NCI-H460 (cell line): ENCODE results near the gene NPIPA5. TPM values are rescaled to one million over a fixed set of nuclear protein-coding genes. Genes with fewer than 3 reads are reported as not detected.

ENCODE experiments used
- total RNA-seq: library from RNA; depleted of rRNA; stranded (reverse); fragments of >200 nt; shearing (Covaris generic); gene quantifications from 2 replicates; pipeline ENCODE4 v1.2.3, GENCODE V29; 2014; rRNA removed

Gene NPIPA5
- total RNA-seq, 1 experiment from 2014 or later: 20.2 TPM

Other genes starting within 250 kb of the NPIPA5 start
- 2.8 and 3.7 TPM in 2 replicates for gene MPV17L, start 17.5 kb upstream of the NPIPA5 start, total RNA-seq
- gene BMERB1, start 56.3 kb upstream of the NPIPA5 start, total RNA-seq: 35.8 and 43.7 TPM in 2 replicates